GM18507 (cell line): Measurements from ENCODE around the gene IL25.

ENCODE experiments used
- DNase-seq: peaks from one replicate; pipeline ENCODE4 v3.0.0; 2011; ENCODE audit warnings: low read depth; ENCODE audit not compliant: insufficient read length; ENCODE audit errors: extremely low spot score
- FAIRE-seq: peaks from 2 replicates; lab custom pipeline; 2011; peaks lifted over from hg19 to GRCh38; lab: Jason Lieb, UNC

Gene IL25

GRCh38 chr14:23370221-23370620 is 2.4 kb upstream of the IL25 start:
- DNase-seq, result no peak
- FAIRE-seq, result no peak

GRCh38 chr14:23371865-23372264 is 744 bp upstream of the IL25 start:
- FAIRE-seq (no peak), DNase-seq (no peak)

GRCh38 chr14:23373041-23373440 is 432 bp downstream of the IL25 start:
- DNase-seq (no peak), FAIRE-seq (no peak)

GRCh38 chr14:23375527-23376251 is 3.1 kb downstream of the IL25 start:
- no peak for FAIRE-seq

GRCh38 chr14:23376482-23377197 is 4.0 kb downstream of the IL25 start, which contains the start of gene CMTM5:
Gene CMTM5 (plus strand): TSS chr14:23377046. CDS start chr14:23377252, 206 bp downstream.
- FAIRE-seq, result no peak

More at GRCh38 chr14:23375527-23376251, 3.1 kb downstream of the IL25 start:
- no peak for DNase-seq

GRCh38 chr14:23377198-23377550 is 4.6 kb downstream of the IL25 start:
- no peak for FAIRE-seq
- no peak for DNase-seq

More at GRCh38 chr14:23376482-23377197, 4.0 kb downstream of the IL25 start, which contains the start of gene CMTM5:
- DNase-seq, result no peak

- no peak for FAIRE-seq
Measured at GRCh38 chr14:23377573-23378563, 5.3 kb downstream of the IL25 start.

GRCh38 chr14:23378612-23379220 is 6.1 kb downstream of the IL25 start:
- FAIRE-seq, result no peak

More at GRCh38 chr14:23377573-23378563, 5.3 kb downstream of the IL25 start:
- DNase-seq, result no peak

GRCh38 chr14:23379366-23380196 is 7.0 kb downstream of the IL25 start:
- peak; percentile 73 for FAIRE-seq

More at GRCh38 chr14:23378612-23379220, 6.1 kb downstream of the IL25 start:
- DNase-seq, result no peak

GRCh38 chr14:23380197-23380914 is 7.7 kb downstream of the IL25 start:
- DNase-seq (no peak), FAIRE-seq (no peak)

More at GRCh38 chr14:23379366-23380196, 7.0 kb downstream of the IL25 start:
- DNase-seq, result peak; percentile 62

GRCh38 chr14:23380976-23381375 is 8.4 kb downstream of the IL25 start:
- FAIRE-seq (no peak), DNase-seq (no peak)

GRCh38 chr14:23381871-23382270 is 9.3 kb downstream of the IL25 start:
- FAIRE-seq, result no peak
- DNase-seq, result no peak

- DNase-seq (no peak), FAIRE-seq (no peak)
Measured at GRCh38 chr14:23382276-23382675, 9.7 kb downstream of the IL25 start.

- DNase-seq, result no peak
- FAIRE-seq, result no peak
Measured at GRCh38 chr14:23382731-23383440, 10.3 kb downstream of the IL25 start.

- DNase-seq, result no peak
- FAIRE-seq, result no peak
Measured at GRCh38 chr14:23384364-23385080, 11.9 kb downstream of the IL25 start.

- FAIRE-seq (no peak), DNase-seq (no peak)
Measured at GRCh38 chr14:23385244-23385641, 12.6 kb downstream of the IL25 start.
